ENCODE data around the gene DGKB. TPM values are rescaled to one million over a fixed set of nuclear protein-coding genes. Genes with fewer than 3 reads are reported as not detected.
A peak's percentile ranks its signal among the peaks of the same experiment; 100 is the strongest.

The DGKB gene
- total and polyA plus RNA-seq, 9 donors, result under 0.01 to 1.3 (median 0.28) TPM; not detected in 2

- no peak overlapping the region for H3K4me3 ChIP-seq
- 23 to 25% (median 24%) methylated on average over 13 of the region's 13 CpGs for WGBS, 3 donors
These were observed 444.7 kb downstream of the DGKB start for GRCh38 chr7:14457568-14458453.

DNA sequence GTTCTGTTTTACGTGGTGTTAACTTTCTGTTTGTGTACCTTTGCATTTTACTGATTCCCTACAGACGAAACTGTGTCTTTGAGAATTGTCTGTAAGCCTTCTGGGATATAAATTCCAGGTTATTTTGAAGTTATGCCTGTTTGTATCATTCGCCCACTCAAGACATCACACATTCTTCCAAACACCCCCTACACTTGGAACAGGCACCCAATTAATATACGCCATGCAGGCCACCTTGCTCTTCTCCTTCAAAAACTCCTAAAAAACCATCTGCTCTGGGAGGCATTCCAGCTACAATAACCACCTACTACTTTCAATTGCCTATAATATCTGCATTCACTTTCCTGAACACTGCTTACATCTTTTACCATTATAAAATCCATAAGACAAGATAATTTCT, 453.3 kb downstream of the DGKB start:
- Histone ChIP-seq H3K4me3 (no peak overlapping the region), H3K36me3 (no peaks in the 10 kb centered on the region), H3K27me3 (no peaks in the 10 kb centered on the region), H3K27ac (no peak overlapping the region), H3K4me1 (ENCODE audit: insufficient read depth) (no peaks in the 10 kb centered on the region), H3K9me3 (no peaks in the 10 kb centered on the region)
- TF ChIP-seq, protein P1, sequence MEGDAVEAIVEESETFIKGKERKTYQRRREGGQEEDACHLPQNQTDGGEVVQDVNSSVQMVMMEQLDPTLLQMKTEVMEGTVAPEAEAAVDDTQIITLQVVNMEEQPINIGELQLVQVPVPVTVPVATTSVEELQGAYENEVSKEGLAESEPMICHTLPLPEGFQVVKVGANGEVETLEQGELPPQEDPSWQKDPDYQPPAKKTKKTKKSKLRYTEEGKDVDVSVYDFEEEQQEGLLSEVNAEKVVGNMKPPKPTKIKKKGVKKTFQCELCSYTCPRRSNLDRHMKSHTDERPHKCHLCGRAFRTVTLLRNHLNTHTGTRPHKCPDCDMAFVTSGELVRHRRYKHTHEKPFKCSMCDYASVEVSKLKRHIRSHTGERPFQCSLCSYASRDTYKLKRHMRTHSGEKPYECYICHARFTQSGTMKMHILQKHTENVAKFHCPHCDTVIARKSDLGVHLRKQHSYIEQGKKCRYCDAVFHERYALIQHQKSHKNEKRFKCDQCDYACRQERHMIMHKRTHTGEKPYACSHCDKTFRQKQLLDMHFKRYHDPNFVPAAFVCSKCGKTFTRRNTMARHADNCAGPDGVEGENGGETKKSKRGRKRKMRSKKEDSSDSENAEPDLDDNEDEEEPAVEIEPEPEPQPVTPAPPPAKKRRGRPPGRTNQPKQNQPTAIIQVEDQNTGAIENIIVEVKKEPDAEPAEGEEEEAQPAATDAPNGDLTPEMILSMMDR (IDR thresholded peaks at IDR 0.05), result no peak
- TF ChIP-seq EP300 (IDR thresholded peaks at IDR 0.05), result no peak
- TF ChIP-seq POLR2A (IDR thresholded peaks at IDR 0.05), result no peak
- 78 to 83% (median 82%) methylated on average over 4 of the region's 4 CpGs for WGBS, 3 donors
- intact Hi-C loops (cut with DNase I), result no loop called here
- DNase-seq, result no peak

More at GRCh38 chr7:14457568-14458453, 444.7 kb downstream of the DGKB start:
- no peaks in the 10 kb centered on the region for H3K4me1 ChIP-seq (ENCODE audit: insufficient read depth)
- no peaks in the 10 kb centered on the region for H3K9me3 ChIP-seq
- DNase-seq, result peak in 3 of 5 donors; percentile 19 to 32 (median 20)
- intact Hi-C loops (cut with DNase I), result no loop called here
- no peak for TF ChIP-seq EP300 (IDR thresholded peaks at IDR 0.05)
- TF ChIP-seq, protein P1 (IDR thresholded peaks at IDR 0.05), result no peak
- TF ChIP-seq POLR2A (IDR thresholded peaks at IDR 0.05), result no peak
- H3K27me3 ChIP-seq, result no peaks in the 10 kb centered on the region
- no peak overlapping the region for H3K27ac ChIP-seq
- no peaks in the 10 kb centered on the region for H3K36me3 ChIP-seq

DNA sequence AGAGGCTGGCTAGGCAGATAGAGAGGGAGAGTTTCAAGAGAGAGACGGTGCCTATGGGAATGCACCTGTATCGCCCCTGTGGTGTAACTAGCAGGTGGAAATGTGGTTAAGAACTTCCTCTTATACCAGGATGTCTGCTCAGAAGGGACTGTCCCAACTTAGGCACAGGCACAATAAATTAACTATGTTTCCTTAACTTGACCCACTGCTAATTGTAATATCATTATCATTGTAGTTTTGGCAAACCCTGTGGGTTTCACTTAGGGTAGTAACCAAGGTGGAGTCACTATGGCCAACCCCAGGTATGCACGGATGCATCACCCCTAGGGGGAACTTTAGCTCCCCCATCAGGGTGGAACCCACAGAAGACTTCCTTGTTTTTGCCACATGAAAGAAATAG, 455.7 kb downstream of the DGKB start:
- no peak for DNase-seq
- no peaks in the 10 kb centered on the region for H3K4me1 ChIP-seq (ENCODE audit: insufficient read depth)
- no peaks in the 10 kb centered on the region for H3K27me3 ChIP-seq
- intact Hi-C loops (cut with DNase I), result no loop called here
- TF ChIP-seq EP300 (IDR thresholded peaks at IDR 0.05) (no peak), POLR2A (IDR thresholded peaks at IDR 0.05) (no peak)
- TF ChIP-seq, protein P1 (IDR thresholded peaks at IDR 0.05), result no peak
- H3K27ac ChIP-seq, result no peak overlapping the region
- 81 to 95% (median 86%) methylated on average over 3 of the region's 3 CpGs for WGBS, 3 donors
- no peak overlapping the region for H3K4me3 ChIP-seq
- H3K36me3 ChIP-seq, result no peaks in the 10 kb centered on the region
- H3K9me3 ChIP-seq, result no peaks in the 10 kb centered on the region

GRCh38 chr7:14446219-14446618, 456.3 kb downstream of the DGKB start:
- TF ChIP-seq, protein P1 (IDR thresholded peaks at IDR 0.05), result no peak
- TF ChIP-seq POLR2A (IDR thresholded peaks at IDR 0.05) (no peak), EP300 (IDR thresholded peaks at IDR 0.05) (no peak)
- Histone ChIP-seq H3K27me3 (no peaks in the 10 kb centered on the region), H3K27ac (no peak overlapping the region), H3K4me3 (no peak overlapping the region), H3K9me3 (no peaks in the 10 kb centered on the region), H3K4me1 (ENCODE audit: insufficient read depth) (no peaks in the 10 kb centered on the region), H3K36me3 (no peaks in the 10 kb centered on the region)
- 91 to 94% (median 93%) methylated on average over 1 of the region's 1 CpG for WGBS, 3 donors
- DNase-seq, result no peak
- intact Hi-C loops (cut with DNase I), result no loop called here

All from ovary (tissue), 9 donors.